ENCODE measurements around the gene SLC25A48.

SLC25A48 gene

GRCh38 chr5:135834639-135835529, at the start of gene SLC25A48:
TSS of gene SLC25A48 (plus strand) at chr5:135834663. CDS start at chr5:135834848, 185 bp downstream.
- DNase-seq, result peak; percentile 66

GRCh38 chr5:135800656-135801055, 33.8 kb upstream of the SLC25A48 start:
- no peak for DNase-seq

DNA sequence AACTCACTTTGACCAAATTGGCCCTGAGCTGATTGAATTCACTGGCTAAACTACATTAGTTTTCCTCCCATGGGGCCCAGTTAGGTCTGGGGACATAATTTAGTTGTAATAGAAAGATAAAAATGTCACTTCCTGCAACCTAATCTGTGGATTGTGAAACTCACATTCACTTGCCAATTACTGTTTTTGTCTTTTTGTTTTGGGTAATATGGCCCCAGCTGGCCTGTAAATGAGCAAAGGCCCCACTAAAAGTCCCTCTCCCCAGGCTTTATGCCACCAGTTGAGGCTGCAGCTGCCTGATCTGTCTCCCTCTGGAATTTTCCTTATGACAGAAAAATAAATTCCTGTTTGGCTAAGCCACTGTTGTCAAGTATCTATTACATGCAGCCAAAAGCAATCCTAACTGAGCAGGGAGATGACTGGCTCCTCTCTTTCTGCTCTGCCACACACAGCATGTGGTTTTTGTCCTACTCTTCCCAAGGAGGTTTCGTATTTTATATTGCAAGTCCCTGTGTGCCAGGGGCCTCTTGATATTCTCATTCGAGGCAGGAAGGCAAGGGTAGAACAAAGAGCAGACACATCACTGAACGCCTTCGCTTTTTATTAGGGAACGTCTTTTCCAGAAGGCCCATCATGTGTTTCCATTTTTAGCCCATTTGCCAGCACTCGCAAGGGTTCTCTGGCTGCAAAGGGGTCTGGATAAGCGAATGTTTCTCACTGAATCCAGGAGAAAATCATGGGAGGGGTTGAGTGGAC, 24.1 kb upstream of the SLC25A48 start:
- no peak for DNase-seq

DNA sequence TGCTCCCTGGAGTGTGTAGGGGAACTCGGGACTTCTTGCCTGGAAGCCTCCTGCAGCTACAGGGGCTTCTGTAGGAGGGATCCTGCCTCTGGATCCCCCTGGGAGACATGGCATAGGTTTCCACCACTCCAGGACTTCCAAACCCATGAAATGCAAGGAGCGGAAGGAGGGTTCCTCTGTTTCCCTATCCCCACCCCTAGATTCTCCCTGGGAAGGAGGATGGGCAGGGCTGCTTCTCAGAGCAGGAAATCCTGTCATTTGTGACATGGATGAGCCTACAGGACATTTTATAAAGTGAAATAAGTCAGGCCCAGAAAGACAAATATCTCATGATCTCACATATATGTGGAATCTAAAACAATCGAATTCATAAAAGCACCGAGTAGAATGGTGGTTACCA, 23.5 kb upstream of the SLC25A48 start:
- no peak for DNase-seq

GRCh38 chr5:135813758-135814157, 20.7 kb upstream of the SLC25A48 start:
- DNase-seq, result no peak

DNA sequence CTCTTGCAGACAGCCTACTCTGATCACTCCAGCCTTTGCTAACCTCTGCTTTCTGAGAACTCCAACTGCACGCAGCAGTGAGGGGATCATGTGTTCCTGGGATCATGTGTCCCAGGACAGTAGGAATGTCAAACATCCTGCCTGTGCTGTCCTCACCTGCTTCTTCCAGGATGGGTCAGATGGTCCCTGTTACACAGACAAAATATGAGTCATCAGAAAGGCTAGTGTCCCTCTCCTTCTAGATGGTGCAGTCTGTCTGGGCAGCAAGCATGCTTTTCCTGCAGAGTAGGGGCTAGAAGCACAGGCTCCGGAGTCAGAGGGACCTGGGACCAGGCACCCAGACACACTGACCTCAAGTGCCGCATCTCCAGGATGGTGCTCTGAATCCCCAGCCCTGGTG, 20.1 kb upstream of the SLC25A48 start:
- DNase-seq, result no peak

DNA sequence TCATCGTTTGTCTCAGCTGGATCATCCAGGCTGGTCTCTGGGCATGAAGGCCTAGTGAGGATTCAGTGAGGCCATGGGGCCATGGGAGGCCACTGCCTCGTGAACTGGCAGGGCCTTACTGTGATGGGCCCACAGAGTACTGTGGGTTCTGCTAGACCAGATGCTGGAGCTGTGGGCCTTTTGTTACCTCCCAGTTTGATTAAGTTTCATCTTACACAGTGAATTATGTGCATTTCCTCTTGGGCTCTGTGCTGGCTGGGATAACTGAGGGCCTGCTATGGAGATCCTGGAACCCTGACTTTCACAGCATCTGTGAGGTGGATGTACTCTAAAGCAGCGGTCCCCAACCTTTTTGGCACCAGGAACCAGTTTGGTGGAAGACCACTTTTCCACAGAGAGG, 19.7 kb upstream of the SLC25A48 start:
- no peak for DNase-seq

DNA sequence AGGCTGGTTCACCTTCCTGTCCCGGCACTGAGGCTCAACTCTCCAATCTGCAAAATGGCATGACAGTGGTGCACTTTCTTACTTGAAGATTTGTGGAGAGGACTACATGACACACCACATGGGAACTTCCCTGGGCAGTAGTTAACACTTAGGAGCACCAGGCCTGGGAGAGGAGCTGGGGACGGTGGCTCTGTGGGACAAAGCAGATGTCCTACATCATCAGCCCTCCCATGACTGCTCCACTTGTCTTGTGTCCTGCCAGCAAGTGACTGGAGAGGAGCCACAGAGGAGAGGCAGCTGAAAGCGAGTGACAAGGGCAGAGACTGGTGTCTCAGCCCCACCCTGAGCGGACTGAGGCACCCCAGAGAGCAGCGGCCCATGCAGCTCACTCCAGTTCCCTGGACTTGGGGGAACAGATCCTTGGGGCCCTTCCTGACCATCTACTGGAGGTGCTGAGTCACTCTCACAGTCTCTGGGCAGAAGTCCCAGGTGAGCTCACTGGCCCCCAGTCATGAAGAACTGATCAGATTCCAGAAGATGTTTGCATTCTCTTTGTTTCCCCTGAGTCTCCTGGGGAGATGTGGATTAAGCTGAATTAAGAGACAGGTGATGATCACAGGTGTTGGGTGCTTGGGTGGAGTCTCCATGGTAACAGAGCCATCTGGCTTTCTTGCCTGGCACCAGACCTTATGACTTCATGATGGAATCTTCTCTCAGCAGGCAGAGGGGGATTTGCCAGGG, 13.2 kb upstream of the SLC25A48 start:
- DNase-seq, result peak; percentile 66

- peak; percentile 66 for DNase-seq
These were observed 12.7 kb upstream of the SLC25A48 start for GRCh38 chr5:135821802-135822201.

- DNase-seq, result no peak
These were observed 12.2 kb upstream of the SLC25A48 start for GRCh38 chr5:135822286-135822685.

DNA sequence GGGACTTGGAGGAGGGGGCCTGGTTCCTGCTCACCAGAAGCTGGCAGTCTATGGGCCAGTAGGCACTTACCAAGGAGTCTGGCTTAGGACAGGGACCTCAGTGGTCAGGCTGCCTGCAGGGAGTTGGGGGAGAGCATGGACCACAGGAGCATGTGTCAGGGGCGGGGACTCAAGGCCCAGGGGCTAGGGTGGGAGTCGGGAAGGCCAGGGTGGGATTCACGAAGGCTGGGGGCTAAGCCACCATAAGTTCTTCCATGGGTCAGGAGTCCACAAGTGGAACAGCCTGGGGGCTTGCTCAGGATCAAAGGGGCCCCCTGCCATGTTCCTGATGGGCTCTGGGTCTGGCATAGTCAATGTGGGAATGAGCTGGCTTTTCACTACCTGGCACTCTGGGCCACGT, 11.5 kb upstream of the SLC25A48 start:
- DNase-seq, result no peak

DNA sequence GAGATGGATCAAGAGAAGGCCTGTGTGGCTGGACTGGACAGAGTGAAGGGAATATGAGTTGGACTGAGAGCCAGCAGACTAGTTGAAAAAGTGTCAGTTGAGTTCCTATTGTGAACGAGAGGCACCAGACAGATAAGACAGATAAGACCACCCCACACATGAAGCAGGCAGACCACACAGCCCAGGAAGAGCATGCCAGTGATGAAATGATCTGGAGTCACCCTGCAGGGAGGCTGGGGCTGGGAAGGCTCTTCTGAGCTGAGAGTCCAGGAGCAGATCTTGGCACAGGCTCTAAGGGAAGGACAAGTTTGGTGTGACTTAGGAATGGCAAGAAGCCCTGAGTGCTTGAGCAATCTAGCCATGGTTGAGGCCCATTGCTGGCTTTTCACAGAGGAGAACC, 10.6 kb upstream of the SLC25A48 start:
- DNase-seq, result no peak

- no peak for DNase-seq
These were observed 9.9 kb upstream of the SLC25A48 start for GRCh38 chr5:135824541-135825041.

DNA sequence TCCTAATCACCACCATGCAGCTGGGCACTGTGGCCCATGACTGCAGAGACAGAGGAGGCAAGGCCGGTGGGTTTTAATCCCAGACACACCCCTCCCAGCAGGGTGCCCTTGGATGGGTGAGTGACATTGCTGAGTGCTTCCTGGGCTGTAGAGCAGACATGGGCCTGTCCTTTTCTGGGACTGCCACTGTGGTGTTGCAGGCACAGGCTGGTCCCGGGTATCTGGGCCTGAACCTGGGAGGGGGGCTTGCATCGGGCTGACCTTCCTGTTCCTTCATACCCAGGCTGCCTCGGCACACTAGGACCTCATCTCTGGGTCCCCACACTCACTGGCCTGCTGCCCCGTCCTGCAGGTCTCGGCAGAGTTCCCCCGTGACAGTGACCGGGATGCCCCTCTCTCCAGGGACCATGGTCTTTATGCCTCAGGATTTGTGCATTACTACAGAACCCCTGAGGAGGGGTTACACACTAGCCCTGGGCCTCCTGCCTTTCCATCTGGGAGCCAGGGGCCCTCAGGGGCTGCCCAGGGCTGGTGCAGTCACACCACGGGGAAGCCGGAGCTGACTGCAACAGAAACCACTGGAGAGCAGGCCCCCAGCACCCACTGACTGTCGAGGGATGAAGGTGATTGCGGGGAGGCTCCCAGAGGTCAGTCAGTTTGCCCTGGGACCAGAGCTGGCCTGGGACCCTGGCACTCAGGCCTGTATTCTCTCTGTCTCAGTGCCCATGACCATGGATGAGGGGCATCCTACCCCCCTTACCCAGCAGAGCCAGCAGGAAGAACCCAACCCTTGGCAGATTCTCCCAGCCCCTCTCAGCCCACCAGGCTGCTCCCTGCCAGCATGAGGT, 8.9 kb upstream of the SLC25A48 start:
- no peak for DNase-seq

DNA sequence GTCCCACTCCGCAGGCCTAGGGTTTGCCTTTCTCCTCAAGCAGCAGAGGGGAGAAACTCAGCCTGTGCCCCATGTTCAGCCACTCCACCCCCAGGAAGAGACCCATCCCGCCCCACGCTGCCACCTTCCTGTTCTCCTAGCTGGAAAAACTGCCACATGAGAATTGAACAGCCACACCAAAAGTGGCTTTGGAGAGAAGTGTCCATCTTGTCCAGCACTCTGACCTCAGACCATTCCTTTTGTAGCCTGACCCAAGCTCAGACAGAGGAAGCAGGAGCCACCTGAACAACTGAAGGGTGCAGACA, 8.3 kb upstream of the SLC25A48 start:
- no peak for DNase-seq

GRCh38 chr5:135826994-135827671, 7.3 kb upstream of the SLC25A48 start:
- no peak for DNase-seq

GRCh38 chr5:135827965-135828781, 6.3 kb upstream of the SLC25A48 start:
- DNase-seq, result no peak

DNA sequence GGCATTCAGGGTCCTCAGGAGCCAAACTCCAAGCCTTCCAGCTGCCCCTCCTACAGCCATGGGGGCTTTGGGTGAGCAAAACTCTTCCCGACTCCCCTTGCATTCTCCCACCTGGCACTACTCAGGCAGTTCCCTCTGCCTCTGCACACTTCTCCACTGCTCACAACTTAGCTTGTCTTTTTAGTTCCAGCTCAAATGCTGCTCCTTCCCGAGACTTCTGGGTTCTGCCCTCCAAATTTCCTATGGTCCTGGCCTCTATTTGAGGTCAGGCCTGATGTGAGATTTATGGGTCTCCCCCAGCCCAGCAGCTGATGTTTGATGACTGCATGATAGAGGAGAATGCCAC, 5.7 kb upstream of the SLC25A48 start:
- DNase-seq, result no peak

DNA sequence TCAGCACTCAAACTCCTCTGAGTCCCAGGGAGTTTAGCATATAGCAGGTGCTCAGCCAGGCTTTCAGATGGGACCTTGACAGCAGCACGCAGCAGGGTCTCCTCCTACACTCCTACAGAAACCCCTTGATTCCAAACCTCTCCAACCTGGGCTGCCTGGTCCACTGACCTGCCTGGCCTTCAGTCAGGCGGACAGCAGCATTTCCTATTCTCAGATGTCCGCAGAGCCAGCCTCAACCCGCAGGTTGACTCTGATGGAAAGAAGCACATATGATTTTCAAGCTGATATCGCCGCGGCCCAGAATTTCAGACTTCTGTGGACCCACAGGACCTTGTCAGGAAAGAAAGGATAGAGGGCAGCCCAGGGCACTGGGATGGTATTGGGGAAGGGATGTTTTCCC, 5.3 kb upstream of the SLC25A48 start:
- DNase-seq, result no peak

DNA sequence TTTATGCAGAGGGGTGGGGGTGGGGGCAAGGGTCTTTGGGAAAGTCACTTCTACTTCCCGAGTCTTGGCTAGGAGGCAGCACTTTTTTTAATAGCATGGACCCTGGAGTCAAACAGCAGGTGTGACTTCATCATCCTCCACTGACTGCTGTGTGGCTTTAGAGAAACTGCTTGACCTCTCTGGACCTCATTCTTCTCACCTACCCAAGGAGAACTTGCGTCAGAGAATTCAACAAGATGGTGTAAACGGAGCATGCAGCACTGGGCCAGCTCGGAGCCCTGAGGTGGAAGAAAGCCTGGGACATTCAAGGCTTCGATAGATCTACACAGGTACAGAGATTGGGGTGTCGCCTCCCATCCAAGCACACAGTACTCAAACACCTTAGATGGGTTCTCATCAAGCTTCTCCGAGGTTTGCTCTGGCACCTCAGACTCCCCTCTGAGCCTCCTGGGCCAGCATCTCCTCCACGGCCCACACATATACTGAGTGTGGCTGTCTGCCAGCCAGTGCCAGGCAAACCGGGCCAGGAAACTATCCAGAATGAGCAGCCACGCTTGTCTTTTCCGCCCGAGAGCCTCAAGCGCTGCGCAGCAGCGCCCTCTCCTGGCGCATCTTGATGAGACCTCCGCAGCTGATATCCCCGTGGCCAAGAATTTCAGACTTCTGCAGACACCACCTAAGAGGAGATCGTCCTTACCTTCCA, 4.6 kb upstream of the SLC25A48 start:
- DNase-seq, result peak; percentile 18

- DNase-seq, result no peak
These were observed 4.1 kb upstream of the SLC25A48 start for GRCh38 chr5:135830384-135830700.
